IPS DF 6.9 (cell line): ENCODE data around the gene DARS2.
"Not testable (repeated sequence)": the region's sequence is repeated elsewhere in the genome, so short reads cannot be mapped to it uniquely, and the experiment has no call there.

ENCODE experiments used
- DNase-seq: peaks from one replicate; pipeline ENCODE4 v3.0.0-alpha.2; 2013; ENCODE audit warnings: low read depth, low spot score
- H3K27ac ChIP-seq: one replicate; pipeline ENCODE4 v1.5.1; 2013; ENCODE audit warnings: low read length, control low read depth
- H3K27me3 ChIP-seq: 2 replicates; pipeline ENCODE4 v1.6.1; 2013; ENCODE audit warnings: mild to moderate bottlenecking, low read length; ENCODE audit not compliant: control insufficient read depth, insufficient read depth
- H3K36me3 ChIP-seq: 2 replicates; pipeline ENCODE4 v1.6.1; 2013; ENCODE audit warnings: low read length; ENCODE audit not compliant: control insufficient read depth, insufficient read depth
- H3K4me1 ChIP-seq: 2 replicates; pipeline ENCODE4 v1.6.1; 2013; ENCODE audit warnings: low read length; ENCODE audit not compliant: control insufficient read depth, insufficient read depth
- H3K4me3 ChIP-seq: 2 replicates; pipeline ENCODE4 v1.5.1; 2013; ENCODE audit warnings: mild to moderate bottlenecking, low read length
- H3K9me3 ChIP-seq: 2 replicates; pipeline ENCODE4 v1.6.1; 2013; ENCODE audit warnings: low read length, inconsistent platforms; ENCODE audit not compliant: control insufficient read depth, insufficient read depth
- WGBS: extraction: QIAGEN DNeasy Blood & Tissue Kit; methylation state at CpG from one replicate; pipeline ENCODE4 v1.1.7; 2013; ENCODE audit warnings: mixed read lengths, missing lambda C conversion rate; ENCODE audit not compliant: insufficient read length, insufficient coverage; 5-methylcytosine and 5-hydroxymethylcytosine counted together

The DARS2 gene

GRCh38 chr1:173868266-173869020 lies 44.0 kb downstream of the DARS2 start, which contains the start of gene ZBTB37:
Gene ZBTB37, plus strand, starts transcription at chr1:173868380. Its CDS starts 1,846 bp downstream, at chr1:173870226.
- DNase-seq = peak; percentile 72
- no peaks in the 10 kb centered on the region for H3K27me3 ChIP-seq
- H3K36me3 ChIP-seq = peaks cover 36% of the 10 kb centered on the region; the same call in 1 of the 2 replicates
- no peaks in the 10 kb centered on the region for H3K9me3 ChIP-seq
- WGBS = no CpG with 5 or more reads among the region's 53 CpGs
- H3K27ac ChIP-seq = peak within 1 kb of the TSS; percentile 13
- H3K4me1 ChIP-seq = no peaks in the 10 kb centered on the region
- peak within 1 kb of the TSS; percentile 98 for H3K4me3 ChIP-seq

GRCh38 chr1:173869021-173869359 lies 44.5 kb downstream of the DARS2 start:
- no peaks in the 10 kb centered on the region for H3K9me3 ChIP-seq

DNA sequence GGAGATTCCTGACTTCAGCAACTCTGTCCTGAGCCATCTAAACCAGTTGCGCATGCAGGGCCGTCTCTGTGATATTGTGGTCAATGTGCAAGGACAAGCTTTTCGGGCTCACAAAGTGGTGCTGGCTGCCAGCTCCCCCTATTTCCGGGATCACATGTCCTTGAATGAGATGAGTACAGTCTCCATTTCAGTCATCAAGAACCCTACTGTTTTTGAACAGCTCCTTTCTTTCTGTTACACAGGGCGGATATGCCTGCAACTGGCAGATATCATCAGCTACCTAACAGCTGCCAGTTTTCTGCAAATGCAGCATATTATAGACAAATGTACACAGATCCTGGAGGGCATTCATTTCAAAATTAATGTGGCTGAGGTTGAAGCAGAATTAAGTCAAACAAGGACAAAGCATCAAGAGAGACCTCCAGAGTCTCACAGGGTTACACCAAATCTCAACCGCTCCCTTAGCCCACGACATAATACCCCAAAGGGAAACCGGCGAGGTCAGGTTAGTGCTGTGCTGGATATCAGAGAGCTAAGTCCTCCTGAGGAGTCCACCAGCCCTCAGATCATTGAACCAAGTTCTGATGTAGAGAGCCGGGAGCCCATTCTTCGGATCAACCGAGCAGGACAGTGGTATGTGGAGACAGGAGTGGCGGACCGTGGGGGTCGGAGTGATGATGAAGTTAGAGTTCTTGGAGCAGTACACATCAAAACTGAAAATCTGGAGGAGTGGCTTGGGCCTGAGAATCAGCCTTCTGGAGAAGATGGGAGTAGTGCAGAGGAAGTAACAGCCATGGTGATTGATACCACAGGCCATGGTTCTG lies 46.0 kb downstream of the DARS2 start:
- H3K36me3 ChIP-seq = peaks cover 18% of the 10 kb centered on the region; the same call in 1 of the 2 replicates
- WGBS = no CpG with 5 or more reads among the region's 15 CpGs
- H3K27me3 ChIP-seq = no peaks in the 10 kb centered on the region
- no peak overlapping the region for H3K4me3 ChIP-seq
- H3K4me1 ChIP-seq = no peaks in the 10 kb centered on the region
- H3K9me3 ChIP-seq = no peaks in the 10 kb centered on the region
- no peak for DNase-seq
- no peak overlapping the region for H3K27ac ChIP-seq

More at GRCh38 chr1:173869021-173869359, 44.5 kb downstream of the DARS2 start:
- Histone ChIP-seq H3K27ac (no peak overlapping the region), H3K27me3 (no peaks in the 10 kb centered on the region), H3K4me1 (no peaks in the 10 kb centered on the region), H3K36me3 (peaks cover 31% of the 10 kb centered on the region; the same call in 1 of the 2 replicates), H3K4me3 (peak overlapping the region; percentile 87; the same call in 1 of the 2 replicates)
- no peak for DNase-seq
- WGBS = no CpG with 5 or more reads among the region's 5 CpGs

DNA sequence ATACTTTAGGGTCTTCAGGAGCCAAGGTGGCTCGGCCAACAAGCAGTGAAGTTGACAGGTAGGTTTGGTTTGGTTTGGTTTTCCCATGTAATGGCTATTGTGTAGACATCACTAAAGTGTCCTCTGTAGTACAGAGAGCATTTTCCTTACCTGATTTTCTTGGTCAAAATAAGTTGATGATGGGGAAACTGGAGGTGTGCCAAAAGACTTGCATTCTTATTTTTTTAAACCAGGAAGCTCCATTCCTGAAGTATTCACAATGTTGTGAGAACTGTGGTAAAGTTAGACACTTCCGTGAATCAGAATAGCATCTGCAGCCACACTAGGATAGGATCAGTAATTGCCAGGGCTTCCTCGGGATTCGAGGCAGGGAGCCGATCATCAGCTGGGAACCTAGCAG lies 46.6 kb downstream of the DARS2 start:
- Histone ChIP-seq H3K4me1 (no peaks in the 10 kb centered on the region), H3K27me3 (no peaks in the 10 kb centered on the region), H3K9me3 (no peaks in the 10 kb centered on the region), H3K4me3 (no peak overlapping the region), H3K36me3 (peaks cover 14% of the 10 kb centered on the region; the same call in 1 of the 2 replicates), H3K27ac (no peak overlapping the region)
- no peak for DNase-seq
- WGBS = no CpG with 5 or more reads among the region's 5 CpGs

- Histone ChIP-seq H3K27ac (no peak overlapping the region), H3K27me3 (no peaks in the 10 kb centered on the region), H3K36me3 (peaks cover 10% of the 10 kb centered on the region; the same call in 1 of the 2 replicates), H3K9me3 (no peaks in the 10 kb centered on the region), H3K4me3 (no peak overlapping the region), H3K4me1 (no peaks in the 10 kb centered on the region)
- no CpG with 5 or more reads among the region's 2 CpGs for WGBS
- DNase-seq = no peak
Measured at GRCh38 chr1:173871500-173871899, 47.0 kb downstream of the DARS2 start.

- no peak overlapping the region for H3K27ac ChIP-seq
- H3K4me1 ChIP-seq = no peaks in the 10 kb centered on the region
- WGBS = 100% methylated on average over 3 of the region's 5 CpGs
- DNase-seq = no peak
- H3K27me3 ChIP-seq = no peaks in the 10 kb centered on the region
- H3K36me3 ChIP-seq = peaks cover 2% of the 10 kb centered on the region; the same call in 1 of the 2 replicates
- no peaks in the 10 kb centered on the region for H3K9me3 ChIP-seq
- no peak overlapping the region for H3K4me3 ChIP-seq
Measured at GRCh38 chr1:173876732-173877131, 52.3 kb downstream of the DARS2 start.

- DNase-seq = no peak
- Histone ChIP-seq H3K27me3 (no peaks in the 10 kb centered on the region), H3K4me3 (no peak overlapping the region), H3K4me1 (no peaks in the 10 kb centered on the region), H3K27ac (no peak overlapping the region), H3K9me3 (no peaks in the 10 kb centered on the region), H3K36me3 (peaks cover 2% of the 10 kb centered on the region; the same call in 1 of the 2 replicates)
Measured at GRCh38 chr1:173878251-173878650, 53.8 kb downstream of the DARS2 start.

- H3K27ac ChIP-seq, H3K36me3 ChIP-seq, H3K4me3 ChIP-seq, H3K9me3 ChIP-seq, H3K27me3 ChIP-seq, DNase-seq, H3K4me1 ChIP-seq: not testable (repeated sequence)
- WGBS = no CpG with 5 or more reads among the region's 4 CpGs
Measured at GRCh38 chr1:173881117-173881516, 56.6 kb downstream of the DARS2 start.

DNA sequence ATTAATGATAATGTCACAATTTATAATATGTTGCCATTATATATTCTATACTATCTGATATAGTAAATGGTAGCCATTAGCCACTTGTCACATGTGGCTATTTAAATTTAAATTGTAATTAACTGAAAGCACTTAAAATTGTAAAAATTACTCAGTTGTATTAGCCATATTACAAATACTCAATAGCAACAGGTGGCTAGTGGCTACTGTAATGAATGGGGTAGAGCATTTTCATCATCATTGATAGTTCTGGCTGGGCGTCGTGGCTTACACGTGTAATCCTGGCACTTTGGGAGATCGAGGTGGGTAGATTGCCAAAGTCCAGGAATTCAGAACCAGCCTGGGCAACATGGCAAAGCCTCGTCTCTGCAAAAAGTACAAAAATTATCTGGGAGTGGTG lies 60.2 kb downstream of the DARS2 start:
- no CpG with 5 or more reads among the region's 5 CpGs for WGBS
- Histone ChIP-seq H3K4me3 (no peak overlapping the region), H3K9me3 (no peaks in the 10 kb centered on the region), H3K27me3 (no peaks in the 10 kb centered on the region), H3K36me3 (peaks cover 3% of the 10 kb centered on the region; the same call in 1 of the 2 replicates), H3K4me1 (peaks cover 3% of the 10 kb centered on the region; the same call in 1 of the 2 replicates), H3K27ac (no peak overlapping the region)
- DNase-seq = no peak

- no peaks in the 10 kb centered on the region for H3K27me3 ChIP-seq
- H3K4me1 ChIP-seq = peaks cover 4% of the 10 kb centered on the region; the same call in 1 of the 2 replicates
- H3K4me3 ChIP-seq = no peak overlapping the region
- H3K9me3 ChIP-seq = no peaks in the 10 kb centered on the region
- no peak overlapping the region for H3K27ac ChIP-seq
- peaks cover 3% of the 10 kb centered on the region; the same call in 1 of the 2 replicates for H3K36me3 ChIP-seq
- WGBS = no CpG with 5 or more reads among the region's 4 CpGs
- DNase-seq = no peak
Measured at GRCh38 chr1:173886746-173887611, 62.5 kb downstream of the DARS2 start.
